ENCODE measurements around the gene EML1.
"Not testable (repeated sequence)": the region's sequence is repeated elsewhere in the genome, so short reads cannot be mapped to it uniquely, and the experiment has no call there.

EML1 gene

DNA sequence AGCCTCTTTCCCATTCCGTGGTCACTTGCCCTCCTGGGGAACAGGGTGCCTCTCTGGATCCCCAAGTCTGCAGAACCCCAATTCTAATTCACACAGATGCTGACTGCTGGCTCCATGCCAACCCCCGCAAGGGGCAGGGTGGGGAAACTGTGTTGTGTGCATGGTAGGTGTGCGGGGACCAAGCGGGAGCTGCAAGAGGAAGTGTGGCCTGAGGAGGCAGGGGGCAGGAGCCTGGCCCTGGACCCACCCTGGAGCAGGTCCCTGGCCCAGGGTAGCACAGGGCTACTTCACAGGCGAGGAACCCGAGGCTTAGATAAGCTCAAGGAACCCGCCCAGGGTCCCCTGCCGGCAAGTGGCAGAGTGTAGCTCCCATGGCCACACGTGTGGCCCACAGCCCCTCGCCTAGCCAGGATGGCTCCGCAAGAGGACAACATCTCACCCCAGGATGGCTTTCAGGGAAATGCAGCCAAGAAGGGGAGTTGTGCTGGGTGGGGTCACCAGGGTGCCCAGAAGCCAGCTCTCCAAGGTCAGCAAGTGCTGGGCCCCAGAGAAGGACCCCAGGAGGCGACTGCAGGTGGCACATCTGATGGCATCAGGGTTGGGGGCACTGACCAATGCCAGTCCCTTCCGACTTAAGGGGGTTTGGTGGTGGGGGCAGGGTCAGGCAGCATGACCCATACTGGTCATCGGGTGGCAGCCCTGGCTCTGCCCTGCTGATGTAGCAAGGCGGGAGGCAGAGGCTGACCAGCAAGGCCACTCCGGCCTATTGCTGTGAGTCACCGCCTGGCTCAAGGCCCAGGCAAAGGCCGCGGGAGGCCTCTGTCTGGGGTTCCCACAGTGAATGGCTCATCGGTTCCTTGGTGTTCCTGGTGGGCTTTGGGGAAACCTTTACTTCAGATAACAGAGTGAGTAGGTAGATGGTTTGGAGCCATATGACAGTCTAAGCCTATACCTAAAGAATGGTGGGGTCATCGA lies 37.3 kb upstream of the EML1 start:
- no peak for DNase-seq

DNA sequence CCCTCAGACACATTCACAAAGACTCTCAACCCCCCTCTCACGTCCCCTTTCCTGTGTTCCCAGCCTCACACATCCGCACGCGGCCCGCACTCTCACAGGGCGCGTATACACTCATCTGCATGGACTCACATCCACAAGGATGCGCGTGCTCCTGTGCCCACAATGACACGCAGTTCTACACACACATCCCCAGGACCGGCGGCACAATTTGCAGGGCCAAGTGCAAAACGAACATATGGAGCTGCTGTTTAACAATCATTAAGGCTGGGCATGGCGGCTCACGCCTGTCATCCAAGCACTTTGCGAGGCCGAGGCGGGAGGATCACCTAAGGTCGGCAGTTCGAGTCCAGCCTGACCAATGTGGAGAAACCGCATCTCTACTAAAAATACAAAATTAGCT lies 36.4 kb upstream of the EML1 start:
- no peak for DNase-seq

DNA sequence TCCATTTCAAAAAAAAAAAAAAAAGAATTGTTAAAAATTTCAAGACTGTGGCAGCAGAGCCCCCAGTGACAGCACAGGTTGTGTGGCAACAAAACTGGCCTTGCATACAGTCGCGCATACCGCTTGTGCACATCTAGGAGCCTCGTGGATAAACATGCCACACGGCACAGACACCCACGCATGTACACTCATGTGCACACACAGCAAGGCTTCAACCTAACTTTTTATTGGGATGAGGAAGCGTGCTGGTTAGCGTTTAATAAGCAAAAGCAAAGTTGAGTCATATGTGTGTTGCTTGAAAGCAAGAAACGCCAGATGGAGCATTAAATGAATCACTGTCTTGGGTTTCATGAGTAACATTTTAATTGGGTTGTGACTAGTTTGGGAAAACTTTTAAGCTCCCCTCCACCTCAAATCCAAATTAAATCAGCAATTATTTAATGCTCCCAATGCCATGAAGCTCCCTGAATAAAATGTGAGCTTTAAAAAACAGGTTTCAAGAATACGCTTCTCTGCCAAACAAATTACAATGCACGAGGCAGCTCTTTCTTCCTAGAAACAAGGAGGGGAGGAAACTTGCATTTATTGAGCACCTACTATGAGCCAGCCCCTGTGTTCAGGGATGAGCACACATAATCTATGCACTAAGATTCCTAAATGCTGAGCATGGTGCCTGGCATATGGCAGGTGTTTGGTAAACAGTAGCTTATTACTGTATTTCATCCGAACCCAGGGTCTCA lies 35.7 kb upstream of the EML1 start:
- DNase-seq: peak in 1 of 2 experiments; percentile 59

DNA sequence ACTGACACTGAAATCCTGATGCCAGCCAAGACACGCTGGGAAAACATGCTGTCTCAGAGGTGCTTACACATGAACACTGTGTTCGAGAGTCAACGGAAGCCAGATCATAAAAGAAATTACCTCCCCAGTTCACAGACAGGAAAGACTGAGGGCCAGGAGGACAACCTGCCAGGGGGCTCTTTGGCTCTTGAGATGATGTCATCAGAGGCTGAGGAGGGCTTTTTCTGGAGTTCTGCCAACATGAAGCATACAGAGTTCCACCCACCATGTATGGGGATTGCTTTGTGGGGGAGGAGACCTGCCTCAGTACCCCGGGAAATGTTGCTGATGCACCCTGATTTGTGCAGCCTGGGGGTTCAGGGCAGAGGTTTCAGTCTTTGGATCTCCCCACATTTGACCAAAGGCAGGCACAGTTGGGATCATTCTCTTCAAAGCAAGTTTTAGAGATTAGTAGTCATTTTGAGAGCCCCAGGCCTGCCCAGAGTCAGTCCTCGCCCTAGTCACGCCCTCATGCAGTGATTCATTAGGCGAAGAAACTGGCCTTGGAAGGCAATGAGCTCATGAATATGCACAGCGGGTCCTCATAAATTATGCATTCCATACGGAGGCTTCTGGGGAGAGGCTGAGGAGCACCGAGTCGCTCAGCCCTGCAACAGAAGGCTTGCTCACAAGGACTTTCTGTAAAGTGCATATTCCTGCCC lies 34.9 kb upstream of the EML1 start:
- peak; percentile 34 to 85 for DNase-seq

DNA sequence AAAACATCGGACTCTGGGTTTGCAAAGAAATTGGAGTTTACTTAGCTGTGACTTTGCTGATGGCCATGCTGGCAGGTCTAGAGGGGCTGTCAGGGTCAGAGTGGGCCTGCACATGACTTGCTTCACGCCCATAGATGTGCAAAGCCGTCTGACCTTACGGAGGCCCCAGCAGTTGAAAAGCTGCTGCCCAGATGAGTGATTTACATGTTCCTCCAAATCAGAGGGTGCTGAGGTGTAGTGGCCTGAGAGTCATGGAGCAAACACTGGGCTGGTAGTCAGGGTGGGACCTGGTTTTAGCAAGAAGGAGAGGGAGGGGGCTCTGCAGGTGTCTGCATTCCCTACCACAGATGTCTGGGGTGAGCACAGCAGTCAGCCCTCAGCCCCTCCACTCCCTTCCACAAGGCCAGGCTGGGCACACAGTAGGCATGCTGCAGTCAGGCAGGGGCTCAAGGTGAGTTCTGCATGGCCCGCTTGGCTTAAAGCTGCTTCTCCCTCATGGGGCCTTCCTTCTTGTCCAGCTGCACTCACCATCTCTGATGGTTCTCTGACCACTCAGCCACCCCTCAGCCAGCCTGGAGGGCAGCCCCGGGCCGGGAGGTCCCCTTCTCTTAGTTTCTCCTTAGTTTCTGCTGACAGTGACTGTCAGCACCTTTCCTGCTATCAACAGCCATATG lies 34.2 kb upstream of the EML1 start:
- no peak for DNase-seq

DNA sequence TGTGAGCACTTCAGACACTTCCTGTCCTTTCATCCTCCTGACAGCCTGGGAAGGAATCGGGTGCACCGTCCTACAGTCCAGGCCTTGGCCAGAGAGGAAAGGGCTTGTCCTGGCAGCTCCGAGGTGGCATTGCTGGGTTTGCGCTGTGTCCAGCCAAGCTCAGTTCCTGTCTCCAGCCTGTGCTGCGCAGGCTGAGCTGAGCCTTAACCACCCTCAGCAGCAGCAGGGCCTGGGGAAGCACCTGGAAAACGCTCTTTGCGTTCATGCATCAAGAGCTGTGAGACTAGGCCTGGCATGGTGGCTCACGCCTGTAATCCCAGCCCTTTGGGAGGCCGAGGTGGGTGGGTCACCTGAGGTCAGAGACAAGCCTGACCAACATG lies 33.7 kb upstream of the EML1 start:
- DNase-seq: no peak

DNA sequence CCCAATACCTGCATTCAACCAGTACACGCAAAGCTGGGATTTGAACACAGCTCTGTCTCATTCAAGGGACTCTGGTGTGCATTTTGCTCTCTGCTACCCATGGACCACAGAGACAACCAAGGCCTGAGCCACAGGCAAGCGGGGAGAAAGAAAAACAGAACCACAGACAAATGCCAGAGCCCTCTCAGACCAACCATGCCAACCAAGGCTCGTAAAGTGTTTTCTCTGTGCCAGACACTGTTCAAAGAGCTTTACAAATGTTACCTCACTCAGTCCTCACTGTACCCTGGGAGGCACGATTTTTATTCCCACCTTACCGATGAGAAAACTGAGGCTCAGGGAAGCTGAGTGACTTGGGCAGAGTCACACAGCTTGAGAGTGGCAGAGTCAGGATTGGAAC lies 32.4 kb upstream of the EML1 start:
- DNase-seq: no peak

DNA sequence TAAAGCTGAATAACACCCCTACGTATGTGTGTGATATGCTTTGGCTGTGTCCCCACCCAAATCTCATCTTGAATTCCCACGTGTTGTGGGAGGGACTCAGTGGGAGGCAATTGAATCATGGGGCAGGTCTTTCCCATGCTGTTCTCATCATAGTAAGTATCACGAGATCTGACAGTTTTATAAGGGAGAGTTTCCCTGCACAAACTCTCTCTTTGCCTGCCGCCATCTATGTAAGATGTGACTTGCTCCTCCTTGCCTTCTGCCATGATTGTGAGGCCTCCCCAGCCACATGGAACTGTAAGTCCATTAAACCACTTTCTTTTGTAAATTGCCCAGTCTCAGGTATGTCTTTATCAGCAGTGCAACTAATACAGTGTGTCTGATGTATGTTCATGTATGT lies 30.3 kb upstream of the EML1 start:
- DNase-seq: not testable (repeated sequence)

DNA sequence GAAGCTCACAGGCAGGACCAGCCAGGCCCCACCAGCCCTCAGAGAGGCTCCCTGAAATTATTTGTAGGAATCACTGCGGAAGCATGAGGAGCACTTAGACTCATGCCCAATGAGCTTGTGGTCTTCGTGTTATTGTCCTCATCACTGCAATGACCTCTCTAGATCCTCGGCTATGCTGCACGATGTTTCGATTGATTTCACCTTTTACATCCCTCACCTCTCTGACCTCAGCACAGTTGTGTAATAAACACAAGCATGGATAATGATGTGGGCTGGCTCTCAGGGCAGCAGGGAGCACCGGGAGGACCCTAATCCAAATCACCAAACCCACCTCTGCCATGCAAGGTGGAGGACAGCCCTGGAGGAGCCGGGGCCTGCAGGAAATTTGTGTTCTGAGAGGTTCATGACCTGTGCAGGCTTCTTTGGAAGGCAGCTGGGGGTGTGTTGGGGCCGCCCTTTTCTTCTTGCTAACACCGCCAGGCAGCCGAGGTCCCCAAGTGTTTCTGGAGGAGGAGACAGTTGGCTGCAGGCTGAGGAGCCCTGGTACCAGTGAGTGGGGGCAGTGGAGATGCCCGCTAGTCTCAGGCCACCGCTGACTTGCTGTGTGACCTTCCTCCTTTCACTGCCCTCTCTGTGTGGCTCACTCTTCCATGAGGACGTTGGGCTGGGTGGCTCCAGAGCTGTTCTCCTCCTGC lies 29.5 kb upstream of the EML1 start:
- no peak for DNase-seq

DNA sequence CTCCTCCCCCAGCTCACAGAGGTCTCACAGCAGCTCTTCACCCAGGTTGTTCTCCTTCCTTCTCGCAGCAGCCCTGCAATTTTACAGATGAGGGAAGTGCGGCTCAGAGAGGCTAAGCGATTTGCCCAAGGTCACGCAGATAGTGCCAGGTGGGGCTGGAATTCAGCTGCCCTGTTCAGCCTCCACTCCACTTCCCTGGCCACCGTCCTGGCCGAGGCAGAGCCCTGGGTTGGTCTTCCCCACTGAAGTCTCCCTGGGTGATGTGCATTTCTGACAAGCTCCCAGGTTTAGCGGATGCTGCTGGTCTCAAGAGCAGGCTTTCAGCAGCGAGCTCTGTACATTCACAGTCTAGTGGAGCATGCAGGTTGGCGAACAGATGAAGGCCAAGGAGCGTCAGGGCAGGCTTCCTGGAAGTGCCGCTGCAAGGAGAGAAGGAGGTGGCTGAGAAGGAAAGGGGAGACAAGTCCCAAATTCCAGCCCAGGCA lies 28.9 kb upstream of the EML1 start:
- no peak for DNase-seq

DNA sequence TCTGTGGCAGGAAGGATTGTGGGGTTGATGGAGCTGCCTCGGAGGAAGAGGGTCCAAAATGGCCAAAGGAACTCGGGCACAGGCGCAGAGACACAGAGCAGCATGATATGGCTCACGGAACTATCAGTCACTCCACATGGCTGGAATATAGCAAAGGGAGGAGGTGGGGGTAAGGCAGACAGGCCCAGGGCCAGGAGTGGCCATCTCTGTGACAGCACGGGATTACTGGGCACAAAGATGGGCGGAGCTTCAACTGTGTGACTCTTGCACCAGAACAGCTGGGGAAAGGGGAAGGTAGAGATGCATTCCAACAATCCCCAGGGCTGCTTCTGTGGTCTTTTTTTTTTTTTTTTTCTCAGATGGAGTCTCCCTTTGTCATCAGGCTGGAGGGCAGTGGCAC lies 24.8 kb upstream of the EML1 start:
- no peak for DNase-seq

DNA sequence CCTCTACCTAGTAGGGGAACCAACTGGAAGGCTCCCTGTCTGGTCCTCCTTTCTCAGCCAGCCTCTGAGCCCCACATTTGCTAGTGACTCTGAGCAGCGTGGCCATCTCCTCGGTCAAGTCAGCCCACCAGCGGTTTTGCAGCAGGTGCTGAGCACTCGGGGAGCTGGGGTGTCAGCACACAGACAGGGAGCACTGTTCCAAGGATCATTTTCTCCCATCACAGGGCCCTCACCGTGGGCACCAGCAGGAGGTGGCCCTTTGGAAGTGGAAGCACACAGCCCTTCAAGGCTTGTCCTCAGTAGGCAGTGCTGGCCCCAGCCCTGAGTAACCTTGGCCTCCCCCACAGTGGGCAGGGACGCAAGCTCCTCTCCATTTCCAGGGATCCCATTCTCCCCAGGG lies 24.1 kb upstream of the EML1 start:
- DNase-seq: no peak

DNA sequence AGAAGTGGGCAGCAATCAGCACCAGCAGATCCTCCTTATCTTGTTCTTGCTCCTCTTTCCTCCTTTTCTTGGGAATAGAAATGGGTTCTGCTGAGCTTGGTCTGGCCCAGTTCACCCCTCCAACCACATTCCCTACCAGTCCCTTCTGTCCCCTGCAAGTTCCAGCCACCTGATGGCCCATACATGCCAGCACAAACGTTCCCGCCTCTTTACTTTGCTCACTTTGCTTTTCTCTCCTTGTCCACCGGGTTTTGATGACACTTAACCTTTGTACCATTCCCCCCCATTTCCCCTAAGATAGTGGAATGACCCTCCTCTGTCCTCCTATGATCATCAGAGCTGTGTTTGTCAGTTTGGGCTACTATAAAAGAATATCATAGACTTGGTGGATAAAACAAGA lies 23.4 kb upstream of the EML1 start:
- no peak for DNase-seq

DNA sequence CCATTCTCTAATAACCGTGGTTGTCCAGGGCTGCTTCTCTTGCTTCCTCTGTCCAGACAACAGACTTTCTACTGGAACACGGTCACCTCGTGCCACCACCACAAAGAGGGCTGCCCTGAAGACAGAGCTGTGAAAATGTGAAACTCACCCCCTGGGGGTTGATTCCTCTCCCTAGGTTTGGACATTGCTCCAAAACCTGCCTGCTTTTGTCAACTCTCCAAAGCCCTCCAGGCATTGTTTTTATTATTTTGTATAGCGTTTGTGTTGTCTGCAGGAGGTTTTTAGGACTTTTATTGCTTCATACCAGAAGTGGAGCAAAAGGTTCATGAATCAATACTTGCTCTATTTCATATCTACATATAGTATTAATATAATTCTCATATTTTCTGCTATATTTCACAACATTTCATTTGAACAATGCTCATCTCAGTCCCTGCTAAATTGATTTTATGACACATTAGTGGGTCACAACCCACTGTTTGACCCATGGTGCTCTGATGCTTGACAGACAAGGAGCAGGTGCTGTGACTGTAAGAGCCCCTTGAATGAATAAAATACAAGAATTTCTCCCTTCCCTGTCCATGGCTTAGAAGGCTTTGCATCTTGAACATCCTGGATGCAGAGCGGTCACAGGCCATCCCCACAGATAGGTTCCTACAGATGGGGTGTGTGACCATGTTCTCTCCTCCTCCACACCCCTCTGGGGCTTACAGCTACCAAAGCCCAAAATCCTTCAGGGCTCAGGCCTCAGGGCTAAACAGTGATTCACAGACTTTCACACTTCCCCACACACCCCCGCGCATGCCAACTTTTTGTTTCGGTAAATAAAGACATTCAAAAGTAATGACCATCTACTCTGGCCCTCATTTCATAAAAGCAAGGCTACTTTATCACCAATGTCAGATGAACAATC lies 20.6 kb upstream of the EML1 start:
- no peak for DNase-seq

DNA sequence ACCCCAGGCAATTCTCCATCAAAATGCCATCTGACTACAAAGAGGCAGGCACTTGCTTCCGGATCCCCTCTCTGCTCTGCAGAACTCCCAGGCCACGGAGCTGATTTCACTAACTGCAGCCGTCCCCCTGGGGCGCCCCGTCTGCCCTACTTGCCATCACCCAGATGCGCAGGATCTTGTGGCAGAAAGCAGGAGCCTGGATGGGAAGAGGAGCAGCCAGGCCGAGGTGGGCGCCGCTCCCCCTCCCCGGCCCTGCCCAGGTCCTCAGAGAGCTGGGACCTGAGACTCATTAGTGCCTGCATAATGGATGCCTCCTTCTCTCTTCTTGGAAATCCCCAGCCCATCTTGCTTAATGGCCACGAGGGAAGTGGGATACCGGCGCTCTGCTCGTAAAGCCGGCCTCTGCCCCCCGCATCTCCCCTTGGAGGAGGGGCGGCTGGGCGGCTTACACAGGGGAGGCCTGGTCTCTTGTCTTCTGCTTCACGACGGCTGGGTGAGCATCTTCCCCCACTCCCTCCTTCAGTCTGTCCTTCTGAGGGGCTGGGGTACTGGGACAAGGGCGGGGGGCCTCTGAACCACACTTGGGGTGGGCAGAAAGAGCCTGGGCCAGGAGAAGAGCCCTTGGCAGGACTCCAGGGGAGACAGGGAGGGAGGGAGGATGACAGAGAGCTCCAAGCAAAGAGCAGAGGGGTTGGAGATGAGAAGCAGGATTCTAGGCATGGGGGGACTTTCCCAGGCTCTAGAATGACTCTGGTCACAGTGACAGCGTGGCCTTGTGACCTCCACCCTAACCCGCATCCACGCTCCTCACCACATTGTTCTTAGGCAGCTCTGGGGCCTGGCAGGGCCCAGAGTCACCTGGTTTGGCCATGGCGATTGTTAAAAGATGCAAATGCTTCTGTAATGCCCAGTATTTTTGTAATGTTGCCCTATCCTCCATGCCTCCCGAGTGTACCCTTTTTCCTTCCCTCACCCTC lies 19.4 kb upstream of the EML1 start:
- no peak for DNase-seq

DNA sequence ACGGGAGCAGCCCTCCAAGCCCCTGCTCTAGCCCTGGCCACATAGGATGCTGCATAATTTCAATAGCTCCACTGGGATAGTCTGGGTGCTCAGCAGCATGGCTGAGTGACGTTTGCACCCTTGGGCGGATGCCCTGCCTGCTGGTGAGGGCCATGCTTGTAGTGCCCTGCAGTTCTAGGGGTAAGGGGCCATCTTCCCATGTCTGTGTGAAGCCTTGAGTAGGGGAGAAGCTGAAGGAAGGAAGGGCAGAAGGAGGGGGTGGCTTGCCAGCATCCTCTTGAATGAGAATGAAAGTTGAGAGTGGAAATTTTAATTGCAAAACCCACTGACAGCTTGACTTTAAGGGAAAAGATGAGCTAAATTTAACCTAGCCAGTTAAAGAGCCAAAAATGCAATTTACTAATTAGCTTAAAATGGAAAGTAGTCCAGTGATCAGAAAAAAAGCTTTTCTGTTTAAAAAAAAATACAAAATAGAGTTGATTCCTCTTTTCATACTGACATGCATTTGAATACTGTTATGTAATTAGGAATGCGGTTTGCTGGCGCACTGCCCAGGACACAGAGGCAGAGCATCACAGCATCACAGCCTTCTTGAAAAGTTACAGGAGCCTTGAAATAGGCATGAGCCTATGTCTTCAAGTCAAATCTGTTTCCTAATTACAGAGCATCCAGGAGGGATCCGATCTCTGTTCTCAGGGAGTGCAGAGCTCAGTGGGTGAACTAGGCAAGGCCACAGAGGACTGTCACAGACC lies 18.5 kb upstream of the EML1 start:
- DNase-seq: peak; percentile 55 to 81

DNA sequence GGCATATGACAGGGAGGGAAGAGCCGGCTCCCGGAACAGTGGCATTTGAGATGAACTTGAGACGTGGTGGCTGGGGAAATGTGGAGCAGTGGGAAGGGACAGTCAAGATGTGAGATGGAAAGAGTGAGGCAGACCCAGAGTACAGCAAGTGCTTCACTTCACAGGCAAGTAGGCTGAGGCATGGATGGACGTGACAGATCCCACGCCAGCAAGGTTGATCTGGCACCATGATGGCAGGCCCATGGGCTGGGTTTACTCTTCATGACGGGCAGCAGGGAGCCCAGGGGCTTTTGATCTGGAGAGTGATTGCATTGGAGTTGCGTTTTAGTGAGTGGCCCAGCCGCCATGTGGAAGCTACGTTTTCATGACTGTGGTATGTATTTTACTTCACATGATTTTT lies 17.9 kb upstream of the EML1 start:
- no peak for DNase-seq

DNA sequence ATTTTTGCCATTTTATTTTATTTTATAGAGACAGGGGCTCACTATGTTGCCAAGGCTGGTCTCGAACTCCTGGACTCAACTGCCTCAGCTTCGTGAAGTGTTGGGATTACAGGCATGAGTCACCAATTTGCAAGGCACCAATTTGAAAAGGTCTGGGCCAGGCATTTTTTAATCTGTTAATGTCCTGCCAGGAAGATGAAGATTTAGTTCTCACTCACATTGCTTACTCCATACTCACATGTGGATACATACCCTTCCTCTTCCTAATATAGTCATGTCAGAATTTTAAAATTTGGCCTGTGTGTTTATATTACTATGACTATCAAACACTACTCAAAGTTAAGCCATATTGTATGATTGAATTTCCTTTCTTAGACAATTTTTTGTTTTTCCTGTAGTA lies 15.3 kb upstream of the EML1 start:
- no peak for DNase-seq

DNA sequence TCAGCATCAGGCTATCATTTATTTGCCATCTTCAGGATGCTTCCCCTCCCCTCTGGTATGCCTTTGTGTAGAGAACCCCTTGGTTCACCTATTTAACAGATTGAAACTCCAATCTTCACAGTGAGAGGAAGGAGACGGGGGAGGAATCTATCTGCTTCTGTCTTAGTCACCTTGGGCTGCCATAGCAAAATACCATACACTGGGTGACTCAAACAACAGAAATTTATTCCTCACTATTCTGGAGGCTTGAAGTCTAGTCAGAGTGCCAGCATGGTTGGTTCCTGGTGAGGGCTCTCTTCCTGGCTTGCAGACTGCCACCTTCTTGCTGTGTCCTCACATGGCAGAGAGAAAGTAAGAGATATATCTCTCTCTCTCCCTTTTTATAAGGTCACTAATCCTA lies 13.5 kb upstream of the EML1 start:
- no peak for DNase-seq

Data from NCI-H446 (cell line).